Kidney tubule cell (primary cell): ENCODE data around the gene AUH.
"Not testable (repeated sequence)": the region's sequence is repeated elsewhere in the genome, so short reads cannot be mapped to it uniquely, and the experiment has no call there.

Source experiments
- DNase-seq: peaks from one replicate; pipeline ENCODE4 v3.0.0-alpha.2; 2018; ENCODE audit warnings: low spot score

The AUH gene

DNA sequence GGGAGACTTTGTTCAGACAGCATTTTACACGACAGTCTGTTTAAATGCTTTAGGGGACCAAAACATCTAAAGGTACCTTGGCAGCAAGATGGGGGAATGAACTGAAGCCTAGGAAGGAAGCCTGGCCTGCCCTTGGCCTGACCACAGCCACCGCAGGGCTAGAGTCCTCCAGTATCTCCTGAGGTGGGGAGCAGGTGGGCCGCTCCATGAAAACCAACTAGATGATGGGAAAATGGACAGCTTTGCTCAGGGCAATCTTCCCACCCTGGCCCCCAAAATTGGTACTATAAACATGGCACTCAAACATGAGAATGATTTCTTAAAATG lies 153.3 kb downstream of the AUH start:
- DNase-seq: no peak

DNA sequence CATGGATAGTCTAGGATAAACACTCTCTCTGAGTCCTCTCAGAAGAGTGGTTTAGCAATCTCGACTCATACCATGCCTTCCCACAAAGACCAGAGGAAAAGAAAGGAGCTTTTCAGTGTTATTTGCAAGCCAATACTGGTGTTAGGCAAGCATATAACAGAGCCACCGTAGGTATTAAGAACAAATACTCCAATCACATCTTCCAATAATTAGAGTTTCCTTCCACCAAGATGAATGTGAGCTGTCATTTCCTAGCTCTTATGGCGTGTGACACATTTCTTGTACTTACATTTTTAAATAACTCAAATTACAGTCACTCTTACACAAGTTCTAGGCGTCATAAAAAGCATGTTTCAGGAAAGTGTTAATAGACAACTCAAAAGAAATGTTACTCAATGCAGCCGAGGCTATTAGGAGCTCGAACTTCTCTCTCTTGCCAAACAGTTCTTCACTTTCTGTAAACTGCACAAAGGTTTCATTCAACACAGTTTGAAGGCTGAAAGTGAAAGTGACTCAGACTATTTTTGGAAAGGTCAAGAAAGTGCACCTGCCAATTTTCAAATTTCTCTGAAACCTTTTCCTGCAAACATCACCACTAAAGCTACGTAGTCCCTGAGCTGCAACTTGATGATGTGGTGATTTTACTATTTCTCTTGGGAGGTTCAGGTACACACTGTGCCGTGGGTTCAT lies 153.8 kb downstream of the AUH start:
- peak; percentile 58 for DNase-seq

DNA sequence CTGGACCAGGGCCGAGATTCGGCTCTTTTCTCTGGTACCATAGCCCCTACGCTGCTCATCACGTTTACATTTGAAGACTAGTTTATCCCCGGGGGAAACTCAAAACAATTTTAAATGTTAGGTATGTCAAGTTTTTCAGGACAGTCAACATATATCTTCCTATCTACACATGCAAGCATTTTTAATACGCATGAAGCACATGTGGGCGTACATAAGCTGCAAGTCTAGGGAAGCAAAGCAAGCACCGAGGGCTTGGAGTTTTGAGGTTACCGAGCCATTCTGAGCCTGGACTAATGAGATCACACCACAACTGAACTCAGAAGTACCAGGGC lies 154.4 kb downstream of the AUH start:
- DNase-seq: no peak

DNA sequence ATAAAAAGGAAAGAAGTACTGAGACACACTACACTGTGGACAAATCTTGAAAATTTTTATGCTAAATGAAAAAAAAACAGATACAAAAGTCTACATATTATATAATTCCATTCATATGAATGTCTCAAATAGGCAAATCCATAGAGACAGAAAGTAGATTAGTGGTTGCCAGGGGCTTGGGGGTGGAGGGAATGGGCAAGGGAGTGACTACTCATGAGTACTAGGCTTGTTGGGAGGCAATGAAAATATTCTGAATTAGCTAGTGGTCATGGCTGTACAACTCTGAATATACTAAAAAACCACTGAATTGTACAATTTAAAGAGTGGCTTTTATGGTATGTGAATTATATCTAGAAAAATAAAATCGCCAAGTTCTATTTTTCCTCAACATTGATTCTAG lies 154.9 kb downstream of the AUH start:
- DNase-seq: no peak

DNA sequence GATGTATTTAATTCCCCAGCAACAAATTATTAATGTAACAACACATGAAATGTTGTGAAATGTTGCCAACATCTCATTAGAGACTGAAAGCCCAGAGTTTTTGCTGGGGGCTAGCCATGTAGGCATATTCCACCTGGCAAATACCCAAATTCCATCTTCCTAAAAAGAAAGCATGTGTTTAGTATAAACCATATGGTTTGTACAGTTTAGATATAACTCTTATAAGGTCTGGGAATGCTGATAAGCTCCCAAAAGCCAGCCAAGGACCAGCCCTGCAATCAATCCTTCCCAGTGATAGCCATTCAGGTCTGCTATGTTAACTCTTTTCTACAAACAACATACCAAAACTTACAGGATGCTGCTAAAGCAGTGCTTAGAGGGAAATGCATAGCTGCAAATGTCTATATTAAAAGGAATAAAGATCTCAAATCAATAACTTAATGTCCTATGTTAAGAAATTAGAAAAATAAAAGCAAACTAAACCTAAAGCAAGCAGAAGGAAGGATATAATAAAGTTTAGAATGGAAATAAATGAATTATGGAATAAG lies 158.9 kb downstream of the AUH start:
- DNase-seq: no peak

DNA sequence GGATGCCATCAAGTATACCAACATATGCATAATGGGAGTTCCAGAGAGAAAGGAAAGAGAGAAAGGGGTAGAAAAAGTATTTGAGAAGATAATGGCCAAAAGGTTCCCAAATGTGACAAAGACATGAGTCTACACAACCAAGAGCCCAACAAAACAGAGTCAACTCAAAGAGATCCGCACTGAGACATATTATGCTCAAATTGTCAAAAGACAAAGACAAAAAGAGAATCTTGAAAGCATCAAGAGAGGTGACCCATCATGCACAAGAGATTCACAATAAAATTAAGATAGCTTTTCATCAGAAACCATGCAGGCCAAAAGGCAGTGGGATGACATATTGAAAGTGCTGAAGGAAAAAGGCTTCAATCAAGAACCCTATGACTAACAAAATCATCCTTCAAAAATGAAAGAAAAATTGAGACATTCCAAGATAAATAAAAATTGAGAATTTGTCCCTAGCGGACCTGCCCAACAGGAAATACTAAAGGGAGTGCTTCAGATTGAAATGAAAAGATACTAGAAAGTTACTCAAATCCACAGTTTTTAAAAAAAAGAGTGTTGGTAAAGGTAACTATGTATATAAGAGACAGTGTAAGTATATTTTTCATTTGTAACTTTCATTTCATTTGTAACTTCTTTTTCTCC lies 160.9 kb downstream of the AUH start:
- DNase-seq: no peak

DNA sequence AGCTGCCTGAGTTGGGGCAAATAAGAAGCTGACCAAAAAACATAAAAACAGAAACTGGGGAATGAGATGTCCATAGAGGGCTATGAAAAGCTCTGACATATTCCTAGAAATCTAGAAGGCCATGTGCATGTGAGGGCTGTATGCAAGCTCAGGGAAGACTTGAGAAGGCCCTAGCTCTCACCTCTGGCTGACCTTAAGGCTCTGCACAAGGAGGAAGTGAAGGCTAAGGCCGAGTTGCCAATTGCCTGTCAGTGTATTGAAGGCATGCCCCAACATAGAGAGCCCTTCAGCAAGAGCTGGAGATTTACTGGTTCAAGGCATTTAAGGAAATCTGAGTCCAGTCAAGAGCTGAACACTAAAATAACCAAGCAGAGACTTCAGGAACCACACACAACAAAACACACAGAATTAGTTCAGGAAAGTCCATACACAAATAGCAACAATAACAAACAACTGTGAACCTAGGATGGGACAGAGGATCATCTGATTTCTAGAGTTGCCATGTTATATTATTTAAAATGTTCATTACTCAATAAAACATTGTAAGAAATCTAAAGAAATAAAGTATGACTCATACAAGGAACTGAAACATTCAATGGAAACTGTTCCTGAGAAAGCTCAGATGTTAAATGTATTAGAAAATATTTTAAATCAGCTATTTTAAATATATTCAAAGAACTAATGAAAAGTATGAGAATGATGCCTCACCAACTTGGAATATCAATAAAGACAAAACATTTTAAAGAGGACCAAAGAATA lies 161.8 kb downstream of the AUH start:
- DNase-seq: no peak

DNA sequence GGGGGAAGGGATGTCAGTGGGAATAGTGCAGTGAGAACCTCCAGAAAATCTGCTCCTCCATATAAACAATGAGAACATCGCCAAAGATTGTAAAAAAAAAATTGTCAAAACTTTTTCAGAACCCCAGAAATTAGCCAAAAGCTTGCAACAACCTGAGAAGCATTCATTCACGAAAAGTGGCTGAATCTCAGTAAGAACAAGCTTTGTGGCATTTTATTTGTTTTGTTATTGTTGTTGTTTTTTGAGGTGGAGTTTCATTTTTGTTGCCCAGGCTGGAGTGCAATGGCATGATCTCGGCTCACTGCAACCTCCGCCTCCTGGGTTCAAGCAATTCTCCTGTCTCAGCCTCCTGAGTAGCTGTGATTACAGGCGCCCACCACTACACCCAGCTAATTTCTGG lies 162.8 kb downstream of the AUH start:
- not testable (repeated sequence) for DNase-seq

DNA sequence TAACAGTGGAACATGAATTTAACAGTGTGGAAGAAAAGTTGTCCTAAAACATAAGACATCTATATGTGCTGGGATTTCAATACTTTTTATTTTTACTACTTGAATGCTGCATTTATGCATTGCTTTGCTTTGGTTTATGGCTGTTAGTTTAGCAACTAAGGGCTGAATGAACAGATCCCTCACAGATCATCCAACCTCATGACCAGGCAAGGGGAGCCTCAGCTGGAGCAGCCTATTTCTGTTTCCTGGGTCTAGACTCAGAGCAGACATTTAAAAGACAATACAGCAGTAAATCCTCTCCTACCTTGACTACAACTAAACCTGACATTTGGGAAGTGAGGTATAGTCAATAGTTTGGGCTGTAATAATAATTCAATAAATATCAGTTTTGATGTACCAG lies 163.3 kb downstream of the AUH start:
- peak; percentile 13 for DNase-seq

DNA sequence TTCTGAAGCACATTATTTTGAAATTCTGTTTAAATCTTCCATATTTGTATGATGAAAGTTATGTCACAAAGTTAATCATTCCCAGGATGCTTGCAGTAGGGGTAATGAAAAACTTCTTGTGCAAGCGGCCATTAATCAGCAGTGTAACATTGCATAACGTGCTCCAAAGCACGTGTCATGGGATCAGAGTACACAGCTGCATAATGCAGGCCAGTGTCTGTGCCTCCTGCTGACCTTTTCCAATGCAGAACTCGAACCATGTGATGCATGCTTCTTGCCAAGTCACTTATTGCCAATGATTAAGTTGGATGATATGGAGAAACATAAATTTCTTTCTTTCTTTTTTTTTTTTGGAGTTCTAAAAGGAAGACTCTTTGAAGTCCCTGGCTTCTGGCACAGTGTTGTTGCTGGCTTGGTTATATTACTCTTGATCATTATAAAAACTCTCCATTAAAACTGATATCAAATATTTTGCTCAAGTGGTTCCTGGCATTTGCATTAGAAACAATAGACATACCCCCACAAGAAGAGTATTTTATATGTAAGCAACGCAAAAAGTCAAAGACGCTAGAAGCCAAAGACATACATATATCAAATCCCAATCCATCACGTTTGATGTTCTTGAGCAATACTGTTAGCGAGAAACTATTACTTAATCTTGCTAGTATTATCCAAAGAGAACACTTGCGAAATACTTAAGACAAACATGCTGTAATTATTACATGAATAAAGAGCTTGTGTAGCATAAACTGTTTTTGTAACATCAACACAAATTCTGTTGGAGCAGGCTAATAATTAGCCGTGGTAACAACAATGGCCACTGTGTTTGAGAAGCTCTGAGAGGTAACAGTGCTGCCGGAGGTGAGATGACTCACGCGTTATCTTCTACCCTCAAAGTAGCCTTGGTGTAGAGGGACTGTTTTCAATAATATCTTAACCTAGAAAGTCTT lies 164.2 kb downstream of the AUH start:
- peak; percentile 92 for DNase-seq

DNA sequence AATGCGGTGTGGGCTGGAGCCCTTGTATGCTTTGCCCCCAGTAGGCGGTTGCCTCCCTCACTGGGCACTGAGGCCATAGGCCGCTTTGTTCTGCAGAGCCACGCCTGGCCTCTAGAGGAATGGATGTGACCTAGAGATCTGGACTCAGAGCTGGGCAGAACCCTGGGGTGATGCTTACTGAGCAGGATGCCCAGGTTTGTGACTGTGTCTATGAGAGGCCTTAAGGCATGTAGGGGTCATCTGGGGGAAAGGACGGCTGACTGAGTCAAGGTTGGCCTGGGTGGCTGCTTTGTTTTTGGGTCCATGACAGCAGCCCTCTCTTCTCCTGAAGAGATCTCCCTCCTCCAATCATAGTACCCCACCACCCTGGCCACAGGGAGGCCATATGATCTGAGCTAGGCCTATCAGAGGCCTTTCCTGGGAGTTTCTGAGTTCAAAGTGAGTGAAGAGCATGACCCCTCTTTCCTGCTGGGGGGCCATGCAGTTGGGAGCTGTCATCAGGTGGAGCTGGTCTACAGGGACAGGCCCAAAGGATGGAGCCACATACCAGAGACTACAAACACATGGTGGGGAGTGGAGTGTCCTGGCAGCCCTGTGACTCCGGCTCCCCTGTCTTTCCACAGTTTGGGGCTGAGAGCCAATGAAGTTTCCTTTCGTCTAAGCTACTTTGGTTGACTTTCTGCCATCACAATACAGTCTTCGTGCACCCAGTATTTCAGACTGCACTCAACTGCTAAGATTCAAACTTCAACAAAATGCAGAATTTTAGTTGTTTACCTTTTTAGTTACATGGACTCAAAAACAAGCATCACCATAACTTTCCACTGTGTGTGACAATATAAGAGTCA lies 165.4 kb downstream of the AUH start:
- DNase-seq: no peak

DNA sequence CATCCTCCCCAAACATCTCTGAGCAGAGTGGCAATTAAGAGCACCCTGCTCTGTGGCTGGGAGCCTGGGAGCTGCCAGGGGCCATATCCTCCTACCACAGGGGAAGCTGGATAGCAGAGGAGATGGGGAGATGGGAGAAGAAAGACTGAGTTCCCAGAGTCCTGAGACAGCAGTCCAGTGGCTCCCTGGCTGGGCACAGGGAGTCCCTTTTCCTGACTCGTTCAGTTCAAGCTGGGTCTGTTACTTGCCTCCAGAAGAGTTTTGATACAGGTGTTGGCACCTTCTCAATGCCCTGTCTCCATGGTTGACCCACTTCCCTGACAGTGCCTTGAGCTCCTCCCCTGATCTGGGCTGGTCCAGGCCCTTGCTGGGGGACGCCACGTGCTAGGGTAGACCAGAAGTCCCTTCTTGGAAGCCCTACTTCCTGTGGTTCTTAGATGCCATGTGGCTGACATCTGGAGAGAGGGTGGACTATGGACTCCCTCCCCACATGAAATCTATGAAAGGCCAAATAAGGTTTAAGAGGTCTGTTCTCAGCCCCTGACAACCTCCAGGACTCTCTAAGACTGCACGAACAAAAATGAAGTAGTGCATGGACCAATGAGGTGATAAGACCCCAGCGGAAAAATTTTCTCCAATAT lies 166.2 kb downstream of the AUH start:
- DNase-seq: no peak

DNA sequence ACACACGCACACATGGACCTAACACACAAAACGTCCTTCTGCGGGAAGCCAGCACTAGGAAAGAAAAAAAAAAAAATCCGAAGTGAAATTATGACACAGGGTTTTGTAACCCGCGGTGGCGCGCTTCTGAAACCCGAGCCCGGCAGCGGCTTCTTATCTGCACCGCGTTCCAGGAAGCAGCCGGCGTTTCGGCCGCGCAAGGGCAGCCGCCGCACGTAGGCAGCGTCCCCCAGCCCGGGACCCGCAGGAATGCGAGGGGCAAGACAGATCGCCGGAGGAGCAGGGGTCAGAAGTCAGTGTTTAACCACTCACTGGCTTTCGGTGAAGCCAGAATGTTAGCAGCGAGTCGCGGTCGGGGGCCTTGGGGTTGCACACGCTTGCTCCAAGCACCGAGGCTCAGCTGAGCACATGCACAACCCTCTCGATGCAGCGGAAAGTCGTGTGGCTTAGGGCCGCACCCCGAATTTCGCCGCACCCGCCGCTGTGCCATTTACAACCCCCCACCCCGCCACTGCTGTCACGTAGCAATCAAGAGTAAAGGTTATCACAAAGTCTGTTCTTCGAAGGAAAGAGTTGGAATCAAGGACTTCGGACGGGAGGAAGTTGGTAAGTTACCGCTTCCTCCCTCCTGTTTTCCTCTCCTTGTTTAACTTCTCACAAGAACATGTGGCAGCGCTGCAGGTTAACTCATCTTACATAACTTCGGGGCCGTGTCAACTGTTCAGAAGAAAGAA lies 167.9 kb downstream of the AUH start:
- peak; percentile 89 for DNase-seq

DNA sequence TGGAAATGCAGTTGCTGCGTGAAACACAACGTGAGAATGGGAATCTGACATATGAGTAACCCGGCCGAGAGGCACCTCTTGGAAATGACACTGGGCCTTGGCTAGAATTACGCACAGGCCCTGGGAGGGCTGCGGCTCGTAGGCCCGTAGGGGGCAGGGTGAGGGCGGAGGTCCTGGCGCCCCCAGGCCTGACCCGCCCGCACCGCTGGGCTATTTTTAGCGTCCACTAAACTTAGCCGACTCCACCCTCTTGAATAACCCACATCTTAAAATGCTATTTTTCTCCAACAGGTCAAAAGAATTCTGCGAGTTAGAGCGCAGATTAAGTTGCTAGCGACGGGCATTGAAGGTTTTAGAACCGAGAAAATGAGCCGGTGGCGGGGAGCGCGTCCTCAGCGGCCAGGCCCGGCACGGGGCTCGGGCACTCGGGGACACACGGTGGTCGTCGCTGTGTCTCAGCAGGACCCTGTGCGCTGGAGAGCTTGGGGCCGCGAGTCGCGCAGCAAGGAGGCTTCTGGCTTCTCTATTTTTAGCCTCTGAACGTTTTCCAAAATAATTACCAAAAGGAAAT lies 168.5 kb downstream of the AUH start:
- peak; percentile 98 for DNase-seq

DNA sequence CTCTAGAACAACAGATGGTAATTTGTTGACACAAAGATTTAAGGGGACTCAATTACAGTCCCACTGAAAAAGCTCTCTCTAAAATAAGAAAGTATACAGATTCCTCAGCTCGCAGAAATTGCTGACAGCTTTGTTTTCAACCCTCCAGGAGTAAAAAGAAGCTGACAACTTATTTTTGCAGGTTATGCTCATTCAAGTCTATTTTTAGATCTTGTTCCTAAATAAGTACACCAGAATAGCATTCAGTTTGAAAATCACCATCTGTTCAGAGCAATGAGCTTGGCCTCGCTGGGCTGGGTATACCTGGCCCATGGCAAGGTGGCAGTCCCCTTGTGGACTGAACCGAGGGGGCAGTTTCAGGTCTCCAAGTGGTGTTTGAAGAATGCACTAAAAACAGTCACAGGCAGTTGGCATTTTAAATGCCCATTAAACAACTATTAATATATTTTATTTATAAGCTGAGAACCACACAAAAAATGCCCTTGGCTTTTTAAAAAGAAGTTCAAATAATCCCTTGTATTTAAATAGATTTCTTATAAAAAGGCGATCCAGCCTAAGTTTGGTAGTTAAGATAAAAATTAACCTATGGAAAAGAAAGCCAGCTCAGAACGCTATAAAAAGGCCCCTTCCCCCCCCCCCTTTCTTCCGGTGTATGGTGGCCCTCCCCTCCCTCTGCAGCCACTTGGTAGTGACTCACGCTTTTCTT lies 169.2 kb downstream of the AUH start:
- no peak for DNase-seq

DNA sequence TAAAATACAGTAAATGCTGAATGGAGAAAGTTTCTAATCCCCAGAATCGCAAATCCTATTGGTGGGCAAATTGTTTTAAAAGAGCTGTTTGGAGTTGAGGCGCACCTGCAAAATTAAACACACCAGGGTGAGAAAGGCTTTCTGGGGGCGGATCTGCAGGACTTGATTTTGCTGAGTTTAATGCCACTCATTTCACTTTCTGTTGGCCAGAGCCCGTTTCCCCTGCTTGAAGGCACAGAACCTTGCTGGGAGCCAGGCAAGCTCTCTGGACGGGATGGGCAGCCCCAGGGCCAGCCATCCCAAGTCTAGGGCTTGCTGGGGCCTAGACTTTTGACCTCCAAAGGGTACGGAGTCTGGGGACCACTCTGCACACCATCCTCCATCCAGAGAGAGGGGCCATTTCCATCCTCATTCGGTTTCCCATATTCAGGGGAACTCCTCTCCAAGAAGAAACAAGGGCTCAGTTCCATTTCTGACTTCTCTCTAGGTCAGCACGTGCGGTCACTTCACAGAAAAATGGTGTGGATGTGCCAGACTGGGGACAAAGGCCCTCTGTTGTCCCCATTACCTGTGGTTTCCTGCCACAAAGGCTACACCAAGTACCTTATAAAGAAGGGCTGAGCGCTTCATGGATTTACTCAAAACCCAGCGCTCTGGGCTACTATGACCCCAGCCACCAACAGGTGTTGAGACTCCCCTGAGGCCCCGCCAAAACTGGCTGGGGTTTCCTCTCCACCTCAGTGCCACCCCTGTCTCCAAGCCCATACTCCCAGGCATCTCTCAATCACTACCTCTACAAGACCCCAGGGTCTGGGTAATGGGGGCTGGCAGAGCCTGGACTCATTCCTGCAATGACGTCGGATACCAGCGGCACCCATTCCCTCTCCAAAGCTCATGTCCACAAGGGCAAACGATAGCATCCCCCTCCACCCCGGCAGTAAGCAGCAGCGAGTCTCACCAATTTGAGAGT lies 170.0 kb downstream of the AUH start:
- no peak for DNase-seq

DNA sequence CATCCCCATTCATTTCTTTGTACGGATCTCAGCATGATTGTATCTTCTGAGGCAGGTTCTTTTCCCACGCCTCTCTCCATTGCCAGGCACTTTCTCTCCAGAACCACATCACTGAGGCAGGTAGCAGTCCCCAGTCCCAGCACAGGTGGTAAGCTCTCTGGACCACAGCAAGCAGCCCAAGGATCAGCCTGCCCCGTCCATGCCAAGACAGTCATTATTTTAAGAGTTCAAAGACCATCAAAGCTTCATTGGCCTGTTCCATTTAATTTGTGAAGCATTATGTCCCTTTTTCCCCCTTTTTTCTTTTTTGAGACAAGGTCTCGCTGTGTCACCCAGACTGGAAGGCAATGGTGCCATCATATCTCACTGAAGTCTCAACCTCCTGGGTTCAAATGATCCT lies 171.7 kb downstream of the AUH start:
- no peak for DNase-seq
